ENCODE data around the gene RABGGTA.

GRCh38 chr14:24317141-24317928, 45.9 kb upstream of the RABGGTA start:
- TF ChIP-seq CTCF (IDR thresholded peaks at IDR 0.05 in 2 of 3, conservative IDR thresholded peaks at IDR 0.05 in 1 of 3; ENCODE audit: control insufficient read depth in 2 of 3, extremely low read depth in 1 of 3, insufficient read depth in 1 of 3, low read depth in 3 of 3, low read length in 3 of 3) (no peak), EZH2 (IDR thresholded peaks at IDR 0.05; ENCODE audit: borderline replicate concordance, control insufficient read depth, low read depth, low read length) (no peak), CHD2 (IDR thresholded peaks at IDR 0.05; ENCODE audit: borderline replicate concordance, low read depth, low read length) (no peak), ZBTB33 (IDR thresholded peaks at IDR 0.05) (no peak), REST (IDR thresholded peaks at IDR 0.05; ENCODE audit: low read depth, low read length) (no peak), RAD21 (IDR thresholded peaks at IDR 0.05; ENCODE audit: insufficient read depth, low read depth, low read length) (no peak), SP1 (IDR thresholded peaks at IDR 0.05; ENCODE audit: low read depth, low read length) (no peak), SIN3A (IDR thresholded peaks at IDR 0.05; ENCODE audit: low read depth, low read length) (no peak), KDM1A (IDR thresholded peaks at IDR 0.05; ENCODE audit: borderline replicate concordance) (no peak), E4F1 (IDR thresholded peaks at IDR 0.05; ENCODE audit: borderline replicate concordance, partially characterized antibody) (no peak), POLR2A (IDR thresholded peaks at IDR 0.05; ENCODE audit: low read depth, low read length) (no peak), USF1 (IDR thresholded peaks at IDR 0.05; ENCODE audit: borderline replicate concordance, extremely low read length, insufficient read depth, low read depth, low read length) (no peak), PKNOX1 (IDR thresholded peaks at IDR 0.05) (no peak)

Data from GM12878 (cell line).